ENCODE results near the gene SV2B. TPM values are rescaled to one million over a fixed set of nuclear protein-coding genes. Genes with fewer than 3 reads are reported as not detected.

SV2B gene
- total and polyA plus RNA-seq, 2 donors (not counting 3 experiments of a cell fraction or from before 2014, with no cell fraction given) = not detected

GRCh38 chr15:91141097-91141496, 41.0 kb downstream of the SV2B start:
- H3K36me3 ChIP-seq (ENCODE audit: control insufficient read depth in 2 of 2, extremely low read depth in 1 of 2, insufficient read depth in 2 of 2, low read length in 2 of 2) = no peaks in the 10 kb centered on the region
- no peak overlapping the region for H3K27ac ChIP-seq (ENCODE audit: insufficient read depth, low read depth, low read length)
- no peaks in the 10 kb centered on the region for H3K9me1 ChIP-seq (replicated peaks; ENCODE audit: control insufficient read depth, extremely low read depth, insufficient read depth, low read length)
- no peak overlapping the region for H2AFZ ChIP-seq (ENCODE audit: low read depth, low read length)
- TF ChIP-seq POLR2AphosphoS5 (IDR thresholded peaks at IDR 0.05; ENCODE audit: insufficient read depth, low read depth, low read length) = no peak
- TF ChIP-seq MAX (IDR thresholded peaks at IDR 0.05; ENCODE audit: insufficient read depth, insufficient read length) = no peak
- TF ChIP-seq CTCF (IDR thresholded peaks at IDR 0.05; ENCODE audit: extremely low read depth in 1 of 2, insufficient read depth in 1 of 2, low read depth in 1 of 2, low read length in 2 of 2) = no peak
- no peak for TF ChIP-seq GATA2 (IDR thresholded peaks at IDR 0.05; ENCODE audit: insufficient read depth, insufficient read length, low read depth, low read length)
- no peak for TF ChIP-seq EZH2 (IDR thresholded peaks at IDR 0.05; ENCODE audit: borderline replicate concordance, low read depth, low read length, severe bottlenecking)
- TF ChIP-seq FOS (IDR thresholded peaks at IDR 0.05; ENCODE audit: borderline replicate concordance, insufficient read depth, low read length) = no peak
- DNase-seq (ENCODE audit: low read depth, low spot score) (no peak), FAIRE-seq (no peak)
- no peak overlapping the region for H3K4me2 ChIP-seq (ENCODE audit: insufficient read depth, low read length)
- no peaks in the 10 kb centered on the region for H3K9me3 ChIP-seq (replicated peaks; ENCODE audit: control insufficient read depth, insufficient read depth, low read length)
- H3K79me2 ChIP-seq (ENCODE audit: control insufficient read depth, insufficient read depth, low read length) = no peaks in the 10 kb centered on the region
- ChIA-PET POLR2A (no interaction called here), CTCF (interaction anchor here (1.2 kb wide), 1 partner anchor 14 kb away, joined by 3 read pairs; no protein-coding TSS in a partner anchor)
- H4K20me1 ChIP-seq (replicated peaks; ENCODE audit: control insufficient read depth, extremely low read depth, insufficient read depth, low read length) = no peaks in the 10 kb centered on the region
- no peak overlapping the region for H3K4me3 ChIP-seq (replicated peaks in 1 of 3; ENCODE audit: insufficient read depth in 1 of 3, low read depth in 1 of 3, low read length in 3 of 3)
- H3K9ac ChIP-seq (replicated peaks; ENCODE audit: extremely low read depth, insufficient read depth, low read length) = no peak overlapping the region
- no peaks in the 10 kb centered on the region for H3K4me1 ChIP-seq (ENCODE audit: control insufficient read depth, extremely low read depth, insufficient read depth, low read length)
- intact Hi-C loops (cut with micrococcal nuclease) (loop anchor here (5.0 kb wide), 1 partner anchor 311 kb away; no protein-coding TSS in a partner anchor), dilution Hi-C loops (cut with MboI; ENCODE audit: extremely low pct_ligation_motif_present, low sequenced_read_pairs) (no loop called here)
- no peaks in the 10 kb centered on the region for H3K27me3 ChIP-seq (ENCODE audit: control insufficient read depth in 2 of 2, insufficient read depth in 2 of 2, low read length in 2 of 2)
- no TSS peak for BruUV-seq (replicated peaks)
